PC-3 (cell line): ENCODE results near the gene SEMA4A. TPM values are rescaled to one million over a fixed set of nuclear protein-coding genes. Genes with fewer than 3 reads are reported as not detected.

Source experiments
- ATAC-seq: fragments of 200-7000 bp; cut with Tn5 transposase; 2 replicates; pipeline ENCODE4 v1.9.1; 2020; ENCODE audit warnings: mild to moderate bottlenecking, moderate library complexity
- BruUV-seq: library from RNA; stranded (reverse); fragments of 400-500 nt; replicated peaks from 2 replicates; lab custom pipeline; 2021; lab: Mats Ljungman, UMichigan
- CTCF ChIA-PET: fragments of 300-600 bp; sonication (Branson Sonifier 250); formaldehyde crosslinking; loops from one replicate; lab custom pipeline; 2022; ENCODE audit warnings: antibody characterized with exemption; lab: Charles Lee
- POLR2A ChIA-PET: fragments of 300-600 bp; sonication (Branson Sonifier 250); formaldehyde crosslinking; loops from one replicate; lab custom pipeline; 2022; ENCODE audit warnings: antibody characterized with exemption; ENCODE audit not compliant: unreplicated experiment; lab: Charles Lee
- DNase-seq: peaks from one replicate; pipeline ENCODE4 v3.0.0-alpha.2; 2015
- H2AFZ ChIP-seq: fragments of 300-600 bp; sonication (generic); 2 replicates; pipeline ENCODE4 v1.6.0; 2016; ENCODE audit warnings: antibody characterized with exemption, low read length
- H3F3A ChIP-seq: fragments of 300-600 bp; sonication (generic); one replicate; pipeline ENCODE4 v1.6.0; 2017; ENCODE audit warnings: antibody characterized with exemption, low read length, control low read depth, mild to moderate bottlenecking; ENCODE audit not compliant: unreplicated experiment
- H3K27ac ChIP-seq: fragments of 300-600 bp; sonication (generic); 2 replicates; pipeline ENCODE4 v1.5.1; 2016; ENCODE audit warnings: mild to moderate bottlenecking, low read length
- H3K27me3 ChIP-seq: fragments of 300-600 bp; sonication (generic); 2 replicates; pipeline ENCODE4 v1.6.1; 2016; ENCODE audit warnings: low read length, mixed read lengths
- H3K36me3 ChIP-seq: fragments of 300-600 bp; sonication (generic); 2 replicates; pipeline ENCODE4 v1.6.1; 2016; ENCODE audit warnings: low read depth, mixed run types, low read length, mixed read lengths
- H3K4me1 ChIP-seq: fragments of 300-600 bp; sonication (generic); 2 replicates; pipeline ENCODE4 v1.5.1; 2016; ENCODE audit warnings: low read length; ENCODE audit not compliant: insufficient read depth
- H3K4me2 ChIP-seq: fragments of 300-600 bp; sonication (generic); 2 replicates; pipeline ENCODE4 v1.6.0; 2016; ENCODE audit warnings: low read length
- H3K4me3 ChIP-seq: fragments of 300-600 bp; sonication (generic); 2 replicates; pipeline ENCODE4 v1.5.1; 2016; ENCODE audit warnings: mild to moderate bottlenecking, low read length, mixed read lengths
- H3K79me2 ChIP-seq: fragments of 300-600 bp; sonication (generic); 2 replicates; pipeline ENCODE4 v1.6.1; 2017; ENCODE audit warnings: low read length, mixed read lengths
- H3K9ac ChIP-seq: fragments of 300-600 bp; sonication (generic); 2 replicates; pipeline ENCODE4 v1.6.0; 2016; ENCODE audit warnings: mild to moderate bottlenecking, low read length
- H3K9me2 ChIP-seq: fragments of 300-600 bp; sonication (generic); replicated peaks from 2 replicates; pipeline ENCODE4 v1.6.1; 2016; ENCODE audit warnings: mixed run types, low read length, mixed read lengths
- H3K9me3 ChIP-seq: fragments of 300-600 bp; sonication (generic); 2 replicates; pipeline ENCODE4 v1.6.1; 2016; ENCODE audit warnings: low read length, mixed read lengths
- H4K20me1 ChIP-seq: fragments of 300-600 bp; sonication (generic); 2 replicates; pipeline ENCODE4 v1.6.1; 2016; ENCODE audit warnings: low read length, mixed read lengths
- EZH2 ChIP-seq: fragments of 300-600 bp; sonication (generic); IDR thresholded peaks from one replicate; pipeline ENCODE4 v1.6.1; 2017; ENCODE audit warnings: antibody characterized with exemption, mild to moderate bottlenecking, low read length; ENCODE audit not compliant: unreplicated experiment
- EZH2phosphoT487 ChIP-seq: fragments of 300-600 bp; sonication (generic); IDR thresholded peaks from 2 replicates; pipeline ENCODE4 v1.6.1; 2018; ENCODE audit warnings: mild to moderate bottlenecking, antibody characterized with exemption, low read length, borderline replicate concordance
- intact Hi-C: fragments of 100-400 bp; cut with micrococcal nuclease; formaldehyde crosslinking; loops from 2 replicates; pipeline ENCODE4 v1.9.0; 2023
- total RNA-seq: library from RNA; depleted of rRNA; stranded (reverse); fragments of >200 nt; gene quantifications from 2 replicates; pipeline ENCODE4 v1.2.3, GENCODE V29; 2014
- TF ChIP-seq, protein P1 (sequence below): fragments of 300-600 bp; sonication (generic); conservative IDR thresholded peaks from 2 replicates; pipeline ENCODE4 v1.5.1; 2017; ENCODE audit warnings: antibody characterized with exemption, low read depth, mild to moderate bottlenecking, low read length

SEMA4A gene
- total RNA-seq, 1 experiment from 2014 or later: 5.8 TPM

GRCh38 chr1:156220226-156220625 lies 66.8 kb downstream of the SEMA4A start:
- DNase-seq (no peak), ATAC-seq (no peak)
- Histone ChIP-seq H3K79me2 (peaks cover 16% of the 10 kb centered on the region), H3K4me2 (no peak overlapping the region), H2AFZ (no peak overlapping the region), H3K4me1 (peaks cover 23% of the 10 kb centered on the region), H3K9me2 (no peaks in the 10 kb centered on the region), H3K9me3 (no peaks in the 10 kb centered on the region), H4K20me1 (no peaks in the 10 kb centered on the region), H3K9ac (no peak overlapping the region), H3K36me3 (peaks cover 8% of the 10 kb centered on the region), H3F3A (no peaks in the 10 kb centered on the region), H3K4me3 (no peak overlapping the region), H3K27me3 (no peaks in the 10 kb centered on the region), H3K27ac (no peak overlapping the region)
- CTCF ChIA-PET: no interaction called here
- POLR2A ChIA-PET: no interaction called here
- no TSS peak for BruUV-seq
- TF ChIP-seq EZH2phosphoT487 (no peak), EZH2 (no peak)
- TF ChIP-seq, protein P1, sequence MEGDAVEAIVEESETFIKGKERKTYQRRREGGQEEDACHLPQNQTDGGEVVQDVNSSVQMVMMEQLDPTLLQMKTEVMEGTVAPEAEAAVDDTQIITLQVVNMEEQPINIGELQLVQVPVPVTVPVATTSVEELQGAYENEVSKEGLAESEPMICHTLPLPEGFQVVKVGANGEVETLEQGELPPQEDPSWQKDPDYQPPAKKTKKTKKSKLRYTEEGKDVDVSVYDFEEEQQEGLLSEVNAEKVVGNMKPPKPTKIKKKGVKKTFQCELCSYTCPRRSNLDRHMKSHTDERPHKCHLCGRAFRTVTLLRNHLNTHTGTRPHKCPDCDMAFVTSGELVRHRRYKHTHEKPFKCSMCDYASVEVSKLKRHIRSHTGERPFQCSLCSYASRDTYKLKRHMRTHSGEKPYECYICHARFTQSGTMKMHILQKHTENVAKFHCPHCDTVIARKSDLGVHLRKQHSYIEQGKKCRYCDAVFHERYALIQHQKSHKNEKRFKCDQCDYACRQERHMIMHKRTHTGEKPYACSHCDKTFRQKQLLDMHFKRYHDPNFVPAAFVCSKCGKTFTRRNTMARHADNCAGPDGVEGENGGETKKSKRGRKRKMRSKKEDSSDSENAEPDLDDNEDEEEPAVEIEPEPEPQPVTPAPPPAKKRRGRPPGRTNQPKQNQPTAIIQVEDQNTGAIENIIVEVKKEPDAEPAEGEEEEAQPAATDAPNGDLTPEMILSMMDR: no peak
- intact Hi-C loops: no loop called here

GRCh38 chr1:156221986-156222692 lies 68.8 kb downstream of the SEMA4A start:
- no peak for DNase-seq
- no peak for ATAC-seq
- Histone ChIP-seq H3K27me3 (no peaks in the 10 kb centered on the region), H3F3A (no peaks in the 10 kb centered on the region), H3K9ac (no peak overlapping the region), H3K9me2 (no peaks in the 10 kb centered on the region), H3K9me3 (no peaks in the 10 kb centered on the region), H4K20me1 (no peaks in the 10 kb centered on the region), H3K27ac (no peak overlapping the region), H3K4me3 (no peak overlapping the region), H3K36me3 (peaks cover 8% of the 10 kb centered on the region), H3K79me2 (peaks cover 10% of the 10 kb centered on the region), H3K4me2 (no peak overlapping the region), H2AFZ (no peak overlapping the region), H3K4me1 (peaks cover 23% of the 10 kb centered on the region)
- ChIA-PET POLR2A (no interaction called here), CTCF (no interaction called here)
- intact Hi-C loops: no loop called here
- TF ChIP-seq, protein P1: no peak
- no peak for TF ChIP-seq EZH2
- TF ChIP-seq EZH2phosphoT487: no peak
- no TSS peak for BruUV-seq

DNA sequence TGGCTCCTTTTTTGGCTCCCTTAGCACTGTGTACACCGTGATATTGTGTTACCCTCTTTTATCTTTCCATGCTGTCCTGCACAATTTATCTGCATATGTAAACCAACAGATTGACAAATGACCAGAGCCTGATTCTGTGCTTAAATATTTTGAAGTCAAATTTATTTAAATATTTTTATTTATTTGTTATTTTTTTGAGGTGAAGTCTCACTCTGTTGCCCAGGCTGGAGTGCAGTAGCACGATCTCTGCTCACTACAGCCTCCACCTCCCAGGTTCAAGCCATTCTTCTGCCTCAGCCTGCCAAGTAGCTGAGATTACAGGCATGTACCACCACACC lies 72.3 kb downstream of the SEMA4A start:
- Histone ChIP-seq H2AFZ (no peak overlapping the region), H4K20me1 (no peaks in the 10 kb centered on the region), H3K4me3 (no peak overlapping the region), H3K9me2 (no peaks in the 10 kb centered on the region), H3K9ac (no peak overlapping the region), H3K27me3 (no peaks in the 10 kb centered on the region), H3K4me2 (no peak overlapping the region), H3F3A (no peaks in the 10 kb centered on the region), H3K27ac (no peak overlapping the region), H3K36me3 (peaks cover 8% of the 10 kb centered on the region), H3K9me3 (no peaks in the 10 kb centered on the region), H3K79me2 (no peaks in the 10 kb centered on the region; the same call in 1 of the 2 replicates), H3K4me1 (peaks cover 12% of the 10 kb centered on the region)
- DNase-seq (no peak), ATAC-seq (no peak)
- ChIA-PET POLR2A (no interaction called here), CTCF (interaction anchor here (0.6 to 1.4 kb wide), 13 partner anchors 8 to 220 kb away, joined by 3 to 74 read pairs (median 8); partner anchors contain the start of genes PMF1 and SLC25A44)
- BruUV-seq: no TSS peak
- intact Hi-C loops: loop anchor here (1.0 kb wide), 2 partner anchors 79 to 135 kb away; no protein-coding TSS in a partner anchor
- TF ChIP-seq, protein P1: no peak; the same call in 1 of the 2 replicates
- no peak for TF ChIP-seq EZH2phosphoT487
- TF ChIP-seq EZH2: no peak
